Retinal pigment epithelial cell (primary cell): ENCODE data around the gene TAS2R60.

Source experiments
- DNase-seq: peaks from one replicate; pipeline ENCODE4 v3.0.0-alpha.2; 2010; ENCODE audit warnings: low read depth
- H3K4me3 ChIP-seq: 2 replicates; pipeline ENCODE4 v1.5.1; 2011; ENCODE audit warnings: mild to moderate bottlenecking, low read length, control low read depth, moderate library complexity
- TF ChIP-seq, protein P1 (sequence below): conservative IDR thresholded peaks from 2 replicates; pipeline ENCODE4 v1.5.1; 2011; ENCODE audit warnings: low read depth, low read length, control low read depth, inconsistent platforms

The TAS2R60 gene

DNA sequence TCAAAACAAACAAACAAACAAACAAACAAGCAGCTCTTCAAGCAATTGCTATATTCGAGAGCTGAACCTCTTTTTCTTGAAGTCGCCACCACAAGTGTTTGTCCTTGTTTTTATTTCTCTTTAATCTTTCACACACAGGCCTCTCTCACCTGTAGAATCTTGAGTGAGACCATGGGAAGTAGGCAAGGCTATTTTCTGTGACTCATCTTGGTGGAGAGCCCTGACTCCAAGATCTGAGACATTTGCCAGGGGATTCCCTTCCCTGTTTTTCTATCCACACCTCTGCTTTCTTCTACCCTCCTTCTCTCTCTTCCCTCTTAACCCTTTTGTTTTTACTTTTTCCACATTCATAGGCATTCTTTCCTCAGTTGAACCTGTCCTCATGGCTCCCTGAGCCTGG, 8.0 kb upstream of the TAS2R60 start:
- DNase-seq: no peak
- TF ChIP-seq, protein P1, sequence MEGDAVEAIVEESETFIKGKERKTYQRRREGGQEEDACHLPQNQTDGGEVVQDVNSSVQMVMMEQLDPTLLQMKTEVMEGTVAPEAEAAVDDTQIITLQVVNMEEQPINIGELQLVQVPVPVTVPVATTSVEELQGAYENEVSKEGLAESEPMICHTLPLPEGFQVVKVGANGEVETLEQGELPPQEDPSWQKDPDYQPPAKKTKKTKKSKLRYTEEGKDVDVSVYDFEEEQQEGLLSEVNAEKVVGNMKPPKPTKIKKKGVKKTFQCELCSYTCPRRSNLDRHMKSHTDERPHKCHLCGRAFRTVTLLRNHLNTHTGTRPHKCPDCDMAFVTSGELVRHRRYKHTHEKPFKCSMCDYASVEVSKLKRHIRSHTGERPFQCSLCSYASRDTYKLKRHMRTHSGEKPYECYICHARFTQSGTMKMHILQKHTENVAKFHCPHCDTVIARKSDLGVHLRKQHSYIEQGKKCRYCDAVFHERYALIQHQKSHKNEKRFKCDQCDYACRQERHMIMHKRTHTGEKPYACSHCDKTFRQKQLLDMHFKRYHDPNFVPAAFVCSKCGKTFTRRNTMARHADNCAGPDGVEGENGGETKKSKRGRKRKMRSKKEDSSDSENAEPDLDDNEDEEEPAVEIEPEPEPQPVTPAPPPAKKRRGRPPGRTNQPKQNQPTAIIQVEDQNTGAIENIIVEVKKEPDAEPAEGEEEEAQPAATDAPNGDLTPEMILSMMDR: no peak
- no peak overlapping the region for H3K4me3 ChIP-seq

DNA sequence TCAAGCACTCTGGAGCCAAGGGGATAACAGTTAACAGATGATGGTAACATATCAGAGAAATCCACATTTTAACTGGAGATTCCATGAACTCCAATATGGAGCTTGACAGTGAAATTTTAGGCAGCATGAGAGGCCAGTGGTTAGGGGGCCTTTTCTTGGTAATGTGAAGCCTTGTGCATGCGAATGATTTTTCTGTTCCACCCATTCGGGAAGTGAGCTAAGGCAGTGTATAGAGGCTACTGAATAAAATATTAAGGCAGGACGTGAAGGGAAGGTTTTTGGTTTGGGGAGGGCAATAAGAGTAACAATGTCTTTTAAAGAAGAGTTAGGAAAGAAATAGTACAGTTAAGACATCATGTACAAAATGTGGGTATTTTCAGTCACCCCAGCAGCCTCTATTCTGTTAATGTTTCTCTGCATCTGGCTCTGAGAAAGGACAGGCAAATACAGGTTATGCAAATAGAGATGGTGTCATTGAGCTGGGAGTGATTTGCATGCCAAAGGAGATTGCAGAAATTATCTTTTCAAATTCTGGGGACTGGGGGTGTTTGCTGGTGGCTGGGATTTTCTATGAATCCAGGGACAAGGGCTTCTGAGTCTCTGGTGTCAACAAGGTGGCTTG, 6.8 kb upstream of the TAS2R60 start:
- TF ChIP-seq, protein P1: no peak
- no peak for DNase-seq
- H3K4me3 ChIP-seq: no peak overlapping the region

DNA sequence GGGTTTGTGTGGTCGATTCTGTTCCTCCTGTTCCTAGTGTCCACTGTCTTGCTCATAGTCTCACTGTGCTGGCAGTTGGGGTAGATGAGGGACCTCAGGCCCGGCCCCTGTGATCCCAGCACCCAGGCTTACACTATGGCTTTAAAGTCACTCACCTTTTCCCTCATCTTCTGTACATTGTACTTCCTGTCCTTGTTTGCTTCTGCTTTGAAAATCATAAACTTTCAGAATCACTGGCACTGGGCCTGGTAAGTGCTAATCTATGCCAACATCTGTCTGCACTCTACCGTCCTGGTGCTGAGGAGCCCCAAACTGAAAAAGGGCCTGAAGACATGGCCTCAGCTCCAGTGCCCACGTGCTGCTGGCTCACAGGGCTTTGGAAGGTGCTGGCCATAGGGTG, 5.7 kb upstream of the TAS2R60 start:
- TF ChIP-seq, protein P1: no peak
- no peak overlapping the region for H3K4me3 ChIP-seq
- no peak for DNase-seq

DNA sequence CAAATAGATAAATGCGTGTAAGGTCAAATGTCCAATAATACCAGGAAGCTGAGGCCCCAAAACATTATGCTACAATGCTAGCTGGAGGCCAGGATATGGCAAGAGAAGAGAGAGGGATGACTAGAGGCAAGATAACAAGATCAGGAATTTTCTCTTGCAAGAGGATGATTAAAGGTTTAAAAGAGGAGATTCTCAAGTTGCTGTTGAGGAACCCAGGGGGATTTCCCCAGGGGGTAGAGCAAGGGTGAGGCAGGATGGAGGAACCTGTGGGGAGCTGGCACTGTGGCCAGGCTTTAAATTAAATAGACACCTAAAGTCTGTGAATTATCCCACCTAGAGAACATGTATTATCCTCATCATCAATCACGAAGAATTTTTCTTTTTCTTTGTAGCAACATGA, 3.4 kb upstream of the TAS2R60 start:
- H3K4me3 ChIP-seq: no peak overlapping the region
- TF ChIP-seq, protein P1: no peak
- DNase-seq: no peak

DNA sequence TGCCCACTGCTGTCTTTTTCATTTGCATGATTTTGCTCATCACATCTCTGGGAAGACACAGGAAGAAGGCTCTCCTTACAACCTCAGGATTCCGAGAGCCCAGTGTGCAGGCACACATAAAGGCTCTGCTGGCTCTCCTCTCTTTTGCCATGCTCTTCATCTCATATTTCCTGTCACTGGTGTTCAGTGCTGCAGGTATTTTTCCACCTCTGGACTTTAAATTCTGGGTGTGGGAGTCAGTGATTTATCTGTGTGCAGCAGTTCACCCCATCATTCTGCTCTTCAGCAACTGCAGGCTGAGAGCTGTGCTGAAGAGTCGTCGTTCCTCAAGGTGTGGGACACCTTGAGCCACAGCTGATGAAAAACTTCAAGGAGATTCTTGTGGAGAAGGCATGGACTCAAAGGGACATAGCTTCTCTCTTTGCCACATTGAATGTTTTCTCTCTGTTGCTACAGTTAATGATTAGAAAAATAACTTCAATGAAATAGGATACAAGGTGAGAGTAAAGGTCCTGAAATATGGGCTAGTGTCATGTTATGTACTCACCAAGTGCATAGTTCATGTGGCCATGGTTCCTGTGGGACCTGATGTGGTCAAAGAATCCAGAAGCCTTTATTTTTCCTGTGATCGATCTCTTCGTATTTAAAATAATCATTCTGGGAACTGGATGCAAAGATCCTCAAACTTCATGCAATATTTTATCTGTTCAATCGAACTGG, 970 bp downstream of the TAS2R60 start:
- no peak for DNase-seq
- TF ChIP-seq, protein P1: no peak
- no peak overlapping the region for H3K4me3 ChIP-seq

DNA sequence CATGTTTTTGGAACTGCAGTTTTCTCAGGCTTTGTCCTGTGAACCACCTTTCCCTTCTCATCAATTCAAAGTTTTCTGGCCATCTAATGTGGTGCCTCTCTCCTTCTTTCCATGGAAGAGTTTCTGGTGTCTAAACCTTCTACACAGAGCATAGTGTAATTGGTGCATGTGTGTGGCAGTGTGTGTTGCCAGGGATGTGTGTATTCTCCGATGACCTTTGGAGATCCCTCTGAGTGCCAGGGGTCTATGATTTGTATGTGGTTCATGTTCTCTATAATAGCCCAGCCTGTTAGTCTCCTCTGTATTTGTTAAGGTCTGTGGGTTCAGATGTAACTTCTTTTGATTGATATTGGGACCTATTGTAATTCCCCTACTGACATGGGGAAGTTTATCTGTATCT, 1.5 kb downstream of the TAS2R60 start:
- DNase-seq: no peak
- TF ChIP-seq, protein P1: no peak

DNA sequence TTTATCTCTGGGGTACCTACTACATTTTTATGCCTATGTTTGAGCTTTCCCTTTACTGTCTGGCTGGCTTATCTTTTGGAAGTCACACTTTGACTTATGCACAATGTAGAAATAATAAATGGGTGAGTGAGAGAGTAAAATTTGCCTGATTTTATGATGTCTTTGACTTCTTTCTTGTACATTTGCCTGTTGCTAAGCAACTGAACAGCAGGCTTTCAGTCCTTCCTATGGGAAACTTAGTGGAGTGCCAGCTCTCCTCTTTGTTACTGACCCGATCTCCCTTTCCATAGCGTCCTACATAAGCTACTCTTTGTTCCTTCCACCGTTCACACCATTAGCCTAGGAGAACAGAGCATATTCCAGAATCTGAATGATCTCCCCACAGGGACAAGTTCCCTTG, 4.2 kb downstream of the TAS2R60 start:
- no peak overlapping the region for H3K4me3 ChIP-seq
- TF ChIP-seq, protein P1: no peak
- DNase-seq: no peak

More for the DNA sequence above, 1.5 kb downstream of the TAS2R60 start:
- H3K4me3 ChIP-seq: no peak overlapping the region
